IMR-90 (cell line): ENCODE measurements around the gene LIN9.

Source experiments
- CHD1 ChIP-seq: IDR thresholded peaks from 2 replicates; pipeline ENCODE4 v1.6.1; 2012; ENCODE audit warnings: low read depth, low read length, improper control_type of control experiment
- CTCF ChIP-seq: conservative IDR thresholded peaks from 2 replicates; pipeline ENCODE4 v1.5.1; 2012; ENCODE audit warnings: mild to moderate bottlenecking, low read depth, low read length, improper control_type of control experiment
- MAFK ChIP-seq: IDR thresholded peaks from 2 replicates; pipeline ENCODE4 v1.6.1; 2012; ENCODE audit warnings: low read depth, low read length, improper control_type of control experiment
- POLR2A ChIP-seq: IDR thresholded peaks from 2 replicates; pipeline ENCODE4 v1.6.1; 2012; ENCODE audit warnings: mild to moderate bottlenecking, low read depth, low read length
- RFX5 ChIP-seq: IDR thresholded peaks from 2 replicates; pipeline ENCODE4 v1.8.0; 2012; ENCODE audit warnings: low read depth, mild to moderate bottlenecking, low read length, moderate library complexity

GRCh38 chr1:226253933-226254332, 55.0 kb downstream of the LIN9 start:
- TF ChIP-seq POLR2A (no peak), RFX5 (no peak), CTCF (no peak), MAFK (no peak), CHD1 (no peak)
